PC-9 (cell line): Measurements from ENCODE around the gene GHRH.

ENCODE experiments used
- EZH2 ChIP-seq: fragments of 200-600 bp; sonication (generic); IDR thresholded peaks from 2 replicates; pipeline ENCODE4 v1.8.0; 2017; ENCODE audit warnings: antibody characterized with exemption, low read depth
- TF ChIP-seq, protein P1 (sequence below): fragments of 200-600 bp; sonication (generic); conservative IDR thresholded peaks from 2 replicates; pipeline ENCODE4 v1.6.1; 2017; ENCODE audit warnings: mixed run types, antibody characterized with exemption, mild to moderate bottlenecking, moderate library complexity

DNA sequence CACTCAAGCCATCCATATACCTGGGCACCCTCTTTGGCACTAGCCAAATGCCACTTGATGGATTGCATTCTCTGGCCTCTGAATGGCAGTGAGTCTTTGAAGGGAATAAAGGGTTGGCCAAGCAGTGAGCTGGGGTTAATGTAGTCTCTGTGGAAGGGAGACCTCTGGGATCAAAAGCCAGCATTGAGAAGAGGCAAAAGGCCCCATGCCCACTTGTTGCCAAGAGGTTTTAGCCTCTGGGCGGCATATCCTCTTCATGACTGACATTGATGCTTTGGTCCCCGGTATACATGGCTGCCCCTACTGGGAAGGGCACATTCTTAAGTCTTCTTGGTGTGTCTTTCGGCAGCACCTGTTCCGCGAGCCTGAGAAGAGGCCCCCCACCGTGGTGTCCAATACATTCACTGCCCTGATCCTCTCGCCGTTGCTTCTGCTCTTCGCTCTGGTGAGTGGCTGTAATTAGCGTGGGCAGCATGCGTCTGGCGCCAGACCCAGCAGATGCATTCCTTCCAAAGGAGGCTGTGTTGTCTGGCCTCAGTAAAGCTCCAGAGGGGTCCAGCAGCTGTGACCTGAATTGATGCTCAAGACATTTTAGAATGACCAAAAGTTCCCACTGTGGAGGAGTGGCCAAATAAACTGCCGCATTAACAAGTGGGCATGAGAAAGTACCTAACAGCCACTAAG, 29.5 kb downstream of the GHRH start:
- TF ChIP-seq, protein P1, sequence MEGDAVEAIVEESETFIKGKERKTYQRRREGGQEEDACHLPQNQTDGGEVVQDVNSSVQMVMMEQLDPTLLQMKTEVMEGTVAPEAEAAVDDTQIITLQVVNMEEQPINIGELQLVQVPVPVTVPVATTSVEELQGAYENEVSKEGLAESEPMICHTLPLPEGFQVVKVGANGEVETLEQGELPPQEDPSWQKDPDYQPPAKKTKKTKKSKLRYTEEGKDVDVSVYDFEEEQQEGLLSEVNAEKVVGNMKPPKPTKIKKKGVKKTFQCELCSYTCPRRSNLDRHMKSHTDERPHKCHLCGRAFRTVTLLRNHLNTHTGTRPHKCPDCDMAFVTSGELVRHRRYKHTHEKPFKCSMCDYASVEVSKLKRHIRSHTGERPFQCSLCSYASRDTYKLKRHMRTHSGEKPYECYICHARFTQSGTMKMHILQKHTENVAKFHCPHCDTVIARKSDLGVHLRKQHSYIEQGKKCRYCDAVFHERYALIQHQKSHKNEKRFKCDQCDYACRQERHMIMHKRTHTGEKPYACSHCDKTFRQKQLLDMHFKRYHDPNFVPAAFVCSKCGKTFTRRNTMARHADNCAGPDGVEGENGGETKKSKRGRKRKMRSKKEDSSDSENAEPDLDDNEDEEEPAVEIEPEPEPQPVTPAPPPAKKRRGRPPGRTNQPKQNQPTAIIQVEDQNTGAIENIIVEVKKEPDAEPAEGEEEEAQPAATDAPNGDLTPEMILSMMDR = no peak
- TF ChIP-seq EZH2 = no peak
